Measurements from ENCODE around the gene KRTAP5-1.

The KRTAP5-1 gene

DNA sequence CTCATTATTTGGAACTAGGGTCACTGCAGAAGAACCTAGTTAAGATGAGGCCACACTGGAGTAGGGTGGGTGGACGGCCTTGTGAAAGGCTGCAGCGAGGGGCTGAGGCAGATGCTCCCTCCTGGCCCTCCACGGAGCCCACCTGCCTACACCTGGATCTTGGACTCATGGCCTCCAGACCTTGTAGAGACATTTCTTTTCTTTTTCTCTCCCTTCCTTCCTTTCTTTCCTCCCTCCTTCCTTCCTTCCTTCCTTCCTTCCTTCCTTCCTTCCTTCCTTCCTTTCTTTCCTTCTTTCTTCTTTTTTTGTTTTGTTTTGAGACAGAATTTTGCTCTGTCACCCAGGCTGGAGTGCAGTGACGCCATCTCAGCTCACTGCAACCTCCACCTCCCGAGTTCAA is 39.7 kb downstream of the KRTAP5-1 start:
- DNase-seq (ENCODE audit: low read depth in 3 of 3) = no peak

DNA sequence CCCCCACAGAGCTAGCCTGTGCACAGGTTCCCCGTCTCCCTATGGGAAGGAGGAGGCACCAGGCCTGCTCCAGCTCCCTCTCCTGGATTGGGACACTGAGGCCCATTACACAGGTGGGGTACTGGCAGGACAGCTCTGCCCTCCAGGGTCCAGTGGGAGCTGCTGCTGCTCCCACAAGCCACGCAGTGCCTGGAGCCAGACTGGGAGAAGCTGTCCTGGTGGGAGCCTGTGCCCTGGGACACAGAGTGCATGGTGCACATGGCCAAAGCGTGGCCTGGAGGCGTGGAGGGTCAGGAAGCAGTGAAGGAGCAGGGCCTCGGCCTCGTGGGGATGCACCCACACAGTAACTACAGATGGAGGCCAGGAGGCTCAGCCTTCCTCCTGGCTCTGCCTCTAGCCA is 40.5 kb downstream of the KRTAP5-1 start:
- DNase-seq (ENCODE audit: low read depth in 3 of 3) = no peak

DNA sequence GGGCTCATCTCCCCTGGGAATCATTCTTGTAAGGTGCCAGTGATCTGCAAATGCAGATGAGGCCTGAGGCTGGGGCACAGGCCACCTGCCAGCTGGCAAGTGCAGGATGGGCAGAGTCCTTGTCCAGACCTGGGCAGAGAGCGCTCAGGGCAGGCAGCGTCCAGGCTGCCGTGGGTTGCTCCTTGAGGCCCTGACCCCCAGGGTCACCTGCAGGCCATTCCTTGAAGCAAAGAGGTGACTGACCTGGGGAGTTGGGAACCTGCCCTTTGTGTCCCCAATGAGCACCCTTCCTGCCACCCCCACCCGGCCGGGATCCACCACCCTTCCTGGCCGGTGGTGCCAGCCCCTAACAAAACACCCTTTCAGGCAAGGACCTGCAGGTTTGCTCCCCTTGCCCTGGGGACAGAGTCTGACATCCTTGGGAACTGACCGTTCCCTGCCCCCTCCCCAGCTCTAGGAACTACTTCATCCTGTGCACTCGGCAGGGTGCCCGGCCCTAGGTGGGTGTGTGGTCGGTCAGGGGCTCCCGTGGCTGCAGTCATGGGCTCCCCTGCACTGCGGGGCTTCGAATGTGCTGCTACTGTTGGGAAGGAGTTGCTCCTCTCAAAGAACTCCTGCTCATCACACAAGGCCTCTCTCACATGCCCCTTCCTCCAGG is 41.3 kb downstream of the KRTAP5-1 start:
- no peak for DNase-seq (ENCODE audit: low read depth in 3 of 3)

DNA sequence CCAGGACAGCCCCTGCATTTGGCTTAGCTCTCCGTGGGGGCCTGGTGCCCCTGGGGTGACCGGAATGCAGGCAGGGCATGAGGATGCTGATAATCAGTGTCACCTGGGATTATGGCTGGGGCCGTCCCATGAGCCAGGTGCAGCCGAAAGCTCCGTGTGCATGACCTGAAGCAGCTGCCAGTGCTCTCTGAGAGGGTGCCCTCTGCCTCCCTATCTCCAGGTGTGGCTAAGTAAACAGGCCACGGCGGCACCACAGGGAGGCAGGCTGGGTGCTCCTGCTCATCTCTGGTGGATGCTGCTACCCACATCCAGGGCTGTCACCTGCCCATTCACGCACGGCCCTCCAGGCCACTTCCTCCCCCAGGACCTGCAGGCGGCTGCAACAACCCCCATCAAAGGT is 42.8 kb downstream of the KRTAP5-1 start:
- DNase-seq (ENCODE audit: low read depth in 3 of 3) = no peak

DNA sequence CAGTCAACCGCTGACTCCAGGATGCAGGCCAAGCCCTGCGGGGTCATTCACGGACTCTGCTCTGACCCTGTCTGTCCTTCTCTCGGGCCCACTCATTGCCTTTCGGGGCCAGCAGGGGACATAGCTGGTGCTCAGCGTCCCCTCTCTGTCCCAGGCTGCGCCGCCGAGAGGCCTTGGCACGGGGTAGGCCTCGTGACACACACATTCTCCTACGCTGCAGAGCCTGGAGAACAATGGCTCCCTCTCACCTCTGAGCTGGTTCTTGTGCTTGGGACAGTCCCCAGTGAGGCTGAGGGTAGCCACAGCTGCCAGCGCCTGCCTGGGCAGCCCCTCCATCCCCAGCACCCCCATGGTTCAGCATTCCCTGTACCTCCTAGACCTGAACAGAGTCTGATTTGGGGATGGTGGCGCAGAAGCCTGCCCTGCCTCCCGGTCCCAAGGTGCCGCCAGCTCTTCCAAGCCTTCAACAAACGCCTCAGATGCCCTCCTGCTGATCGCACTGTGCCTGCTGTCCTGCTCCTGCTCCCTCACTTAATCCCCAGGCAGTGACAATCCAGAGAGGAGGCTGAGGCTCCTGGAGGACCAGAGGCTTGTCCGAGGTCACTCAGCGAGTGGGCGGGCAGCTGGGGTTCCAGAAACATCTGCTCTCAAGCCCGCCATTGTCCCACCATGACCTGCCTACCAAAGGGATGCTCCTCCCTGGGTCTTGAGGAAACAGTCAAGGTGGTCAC is 43.4 kb downstream of the KRTAP5-1 start:
- DNase-seq (ENCODE audit: low read depth in 3 of 3) = no peak

DNA sequence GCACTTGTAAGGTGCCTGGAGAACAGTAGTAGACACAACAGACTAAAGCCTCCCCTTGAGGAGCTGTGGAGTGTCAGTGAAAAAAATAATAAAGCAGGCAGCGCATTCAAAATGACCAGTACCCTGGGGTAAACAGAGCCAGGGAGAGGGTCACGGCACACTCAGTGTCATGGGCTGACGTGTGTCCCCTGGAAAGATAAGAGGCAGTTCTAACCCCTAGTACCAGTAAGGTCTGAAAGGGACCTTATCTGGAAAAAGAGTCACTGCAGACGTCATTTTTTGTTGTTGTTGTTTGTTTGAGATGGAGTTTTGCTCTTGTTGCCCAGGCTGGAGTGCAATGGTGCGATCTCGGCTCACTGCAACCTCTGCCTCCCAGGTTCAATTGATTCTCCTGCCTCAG is 45.0 kb downstream of the KRTAP5-1 start:
- DNase-seq (ENCODE audit: low read depth in 3 of 3) = no peak

DNA sequence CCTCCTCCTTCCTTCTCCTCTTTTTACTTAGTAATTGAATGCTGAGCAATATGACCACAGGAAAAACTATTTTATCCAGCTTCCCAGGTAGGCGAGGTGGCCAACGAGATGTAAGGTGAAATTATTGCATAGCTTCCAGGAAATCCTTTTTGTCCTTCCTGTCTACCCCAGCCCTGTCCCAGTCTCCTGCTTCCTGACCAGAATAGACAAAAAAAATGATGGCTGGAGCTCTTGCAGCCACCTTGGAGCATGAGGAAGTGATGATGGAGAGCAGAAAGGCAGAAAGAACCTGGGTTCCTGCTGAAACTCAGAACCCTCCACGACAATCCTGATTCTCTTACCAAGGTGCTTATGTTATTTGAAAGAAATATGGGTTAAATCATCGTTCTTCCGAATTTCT is 46.9 kb downstream of the KRTAP5-1 start:
- DNase-seq (ENCODE audit: low read depth in 3 of 3) = no peak

DNA sequence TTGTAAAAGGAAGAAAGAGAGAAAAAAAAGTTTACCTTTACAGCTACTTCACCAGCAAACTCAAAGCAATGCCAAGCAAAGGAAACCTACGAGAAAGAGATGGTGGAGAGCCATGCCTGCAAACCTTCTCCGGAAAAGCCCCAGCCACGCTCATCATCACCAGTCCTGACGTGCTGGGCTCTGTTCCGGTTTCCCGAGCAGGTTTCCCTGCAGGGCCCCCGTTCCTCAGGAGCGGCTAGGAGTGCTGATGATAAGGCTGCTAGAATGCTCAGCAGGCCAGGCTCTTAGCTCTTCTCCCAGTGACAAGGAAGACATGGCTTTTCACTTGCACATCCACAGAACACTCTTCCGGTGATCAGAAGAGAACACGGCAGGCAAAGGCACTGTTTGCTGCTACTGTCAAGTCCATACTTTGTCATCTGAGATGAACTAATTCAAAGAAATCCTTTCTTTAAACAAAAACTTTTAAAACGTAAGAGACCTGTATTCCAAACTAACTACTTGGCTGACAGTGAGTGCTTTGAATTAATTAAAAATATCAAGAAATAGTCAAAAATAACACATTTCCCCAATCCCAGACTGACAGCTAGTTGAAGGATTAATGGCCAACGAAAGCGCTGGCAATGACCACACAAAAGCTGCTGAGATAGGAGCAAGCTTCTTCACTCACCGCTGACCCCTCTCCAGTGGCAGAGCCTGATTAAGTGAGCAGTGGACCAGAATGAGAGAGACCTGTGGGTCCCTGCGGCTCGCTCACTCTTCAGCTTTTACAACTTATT is 48.8 kb downstream of the KRTAP5-1 start:
- no peak for DNase-seq (ENCODE audit: low read depth in 3 of 3)

DNA sequence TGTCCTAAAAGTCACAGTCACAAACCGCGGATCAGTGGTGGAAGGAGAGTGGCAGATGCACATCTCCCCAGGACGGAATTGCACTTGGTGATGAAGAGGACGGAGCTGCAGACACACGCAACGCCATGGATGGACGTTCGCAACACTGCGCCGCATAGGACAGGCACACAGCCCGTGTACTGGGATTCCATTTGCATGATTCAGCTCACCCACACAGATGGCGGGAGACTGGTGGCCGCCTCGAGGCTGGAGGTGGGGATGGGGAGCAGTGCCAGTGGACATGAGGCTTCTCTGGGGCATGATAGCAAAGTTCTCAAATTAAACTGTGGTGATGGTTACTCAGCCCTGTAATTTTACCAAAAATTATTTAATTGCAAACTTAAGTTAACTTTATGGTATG is 50.4 kb downstream of the KRTAP5-1 start:
- no peak for DNase-seq (ENCODE audit: low read depth in 3 of 3)
